OCI-M1 (cell line): Measurements from ENCODE around the gene COL15A1.
"Not testable (repeated sequence)": the region's sequence is repeated elsewhere in the genome, so short reads cannot be mapped to it uniquely, and the experiment has no call there.

Source experiments
- DNase-seq: peaks from one replicate; lab custom pipeline; 2025; lab: John Stamatoyannopoulos, UW

The COL15A1 gene

GRCh38 chr9:99079542-99079941 lies 135.8 kb downstream of the COL15A1 start:
- DNase-seq: no peak

DNA sequence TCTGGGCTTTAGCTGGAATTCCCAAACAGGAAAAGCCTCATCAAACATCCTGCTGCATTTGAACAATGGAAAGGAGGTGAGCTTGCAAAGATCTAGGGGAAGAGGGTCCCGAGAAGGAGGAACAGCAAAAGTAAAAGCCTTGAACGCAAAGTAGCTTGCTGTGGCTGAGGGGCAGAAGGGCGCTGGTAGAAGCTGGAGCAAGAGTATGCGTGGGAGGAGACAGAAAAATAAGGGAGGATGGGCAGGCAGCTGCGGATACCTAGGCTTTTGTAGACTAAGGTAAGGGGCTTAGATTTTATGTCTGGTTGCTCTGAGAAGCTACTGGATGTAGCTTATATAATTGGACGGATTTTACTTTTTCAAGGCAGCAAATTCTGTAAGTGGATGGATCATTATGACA lies 139.3 kb downstream of the COL15A1 start:
- no peak for DNase-seq

- no peak for DNase-seq
Measured at GRCh38 chr9:99085949-99086948, 142.5 kb downstream of the COL15A1 start.

GRCh38 chr9:99087462-99087861 lies 143.8 kb downstream of the COL15A1 start:
- DNase-seq: no peak

GRCh38 chr9:99090336-99091130 lies 146.8 kb downstream of the COL15A1 start:
- no peak for DNase-seq

DNA sequence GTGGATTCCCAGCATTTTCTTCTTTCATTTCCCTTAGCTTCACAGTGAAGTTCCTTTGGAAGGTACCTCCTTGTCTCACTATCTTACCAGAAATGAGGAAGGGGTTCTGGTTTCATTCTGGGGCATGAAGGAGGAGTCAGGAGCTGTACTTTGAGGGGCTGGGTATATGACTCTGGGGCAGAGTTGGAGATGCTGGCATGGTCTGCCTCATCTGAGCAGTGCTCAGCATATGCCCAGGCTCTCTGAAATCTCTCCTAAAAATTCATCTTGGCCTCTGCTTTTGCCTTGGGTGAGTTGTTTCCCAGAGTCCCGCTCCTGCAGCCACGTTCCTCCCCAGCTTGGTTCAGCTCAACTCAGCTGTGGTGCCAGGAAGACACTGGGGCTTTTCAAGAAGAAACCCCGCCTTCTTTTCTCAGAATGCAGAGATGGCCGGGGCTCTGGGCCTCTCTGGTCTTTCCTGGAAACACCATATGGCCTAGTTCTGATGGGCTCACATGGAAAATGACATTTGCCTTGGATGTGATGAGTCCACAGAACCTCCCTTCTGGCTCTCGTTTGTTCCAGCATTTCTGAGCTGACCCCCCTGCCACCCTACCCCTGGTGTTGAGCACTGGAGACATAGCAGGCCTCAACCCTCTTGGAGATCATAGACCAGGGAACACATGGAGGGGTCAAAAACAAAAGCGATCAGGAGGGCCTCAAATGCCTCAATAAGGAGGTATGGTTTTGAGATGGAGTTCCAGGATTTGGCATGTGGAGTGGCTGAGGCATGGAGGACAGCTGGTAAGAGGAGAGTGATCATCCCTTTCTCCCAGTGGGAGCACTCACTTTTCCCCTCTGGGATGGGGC lies 149.2 kb downstream of the COL15A1 start:
- peak; percentile 84 for DNase-seq

- peak; percentile 52 for DNase-seq
Measured at GRCh38 chr9:99093492-99093791, 149.7 kb downstream of the COL15A1 start.

DNA sequence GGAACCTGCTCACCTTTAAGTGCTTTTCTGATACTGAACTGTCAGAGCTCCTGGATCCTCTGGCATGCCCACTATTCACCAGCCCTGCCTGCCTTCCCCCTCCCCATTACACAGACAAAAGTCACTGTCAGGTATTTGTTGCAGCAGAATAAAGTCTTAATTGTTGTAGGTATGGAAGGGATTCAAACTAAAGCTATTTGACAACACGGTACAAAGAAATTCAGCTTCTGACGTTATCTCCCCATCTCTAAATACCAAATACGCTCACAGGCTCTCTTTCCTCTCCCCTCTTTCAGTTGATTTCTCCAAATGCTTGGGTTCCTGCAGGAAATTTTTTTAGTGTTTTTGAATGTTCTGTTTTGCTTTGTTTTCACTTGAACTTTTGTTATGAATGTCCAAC lies 151.9 kb downstream of the COL15A1 start:
- DNase-seq: no peak

- DNase-seq: no peak
Measured at GRCh38 chr9:99096409-99096808, 152.7 kb downstream of the COL15A1 start.

- DNase-seq: not testable (repeated sequence)
Measured at GRCh38 chr9:99099806-99100585, 156.3 kb downstream of the COL15A1 start.

DNA sequence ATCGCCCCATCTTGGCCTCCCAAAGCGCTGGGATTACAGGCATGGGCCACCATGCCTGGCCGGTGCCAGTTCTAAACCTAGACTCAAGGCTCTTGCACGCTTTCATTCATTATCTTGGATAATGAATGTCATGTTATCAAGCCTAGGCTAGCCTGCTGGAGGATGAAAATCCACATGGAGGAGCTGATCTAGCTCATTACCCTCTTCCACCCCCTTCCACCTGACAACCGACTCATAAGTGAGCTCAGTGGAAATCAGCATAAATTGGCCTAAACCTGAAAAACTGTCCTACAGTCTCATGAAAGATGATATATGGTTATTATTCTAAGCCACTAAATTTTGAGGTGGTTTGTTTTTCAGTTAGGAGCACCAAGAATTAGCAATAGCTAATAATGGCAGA lies 157.6 kb downstream of the COL15A1 start:
- DNase-seq: no peak

- DNase-seq: no peak
Measured at GRCh38 chr9:99101812-99102211, 158.1 kb downstream of the COL15A1 start.

- DNase-seq: no peak
Measured at GRCh38 chr9:99103054-99103895, 159.6 kb downstream of the COL15A1 start.

DNA sequence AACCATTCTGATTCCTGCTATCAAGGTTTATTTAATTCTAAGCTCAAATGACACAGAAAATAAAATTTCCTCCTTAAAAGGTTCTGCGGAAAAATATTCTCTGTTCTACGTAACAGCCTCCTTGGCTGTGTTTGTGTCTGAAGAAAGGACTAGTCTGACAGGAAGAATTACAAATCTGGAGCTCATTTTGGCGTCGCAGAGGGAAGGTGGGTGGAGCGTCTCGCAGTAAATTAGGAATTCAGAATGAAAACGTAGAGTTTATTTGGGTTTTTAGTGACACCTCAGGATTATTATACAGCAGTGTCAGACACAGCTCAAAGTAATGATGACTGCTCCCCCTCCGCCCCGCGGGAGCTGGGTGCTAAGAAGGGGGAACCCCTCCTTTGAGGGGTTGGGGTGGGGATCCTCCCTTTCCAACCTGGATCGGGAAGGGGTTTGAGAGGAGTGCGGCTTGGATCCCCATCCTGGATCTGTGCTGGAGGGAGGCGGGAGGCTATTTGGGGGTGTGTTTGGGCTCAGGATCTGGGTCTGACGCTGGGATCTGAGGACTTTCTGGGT lies 160.3 kb downstream of the COL15A1 start:
- DNase-seq: no peak

GRCh38 chr9:99104459-99105151 lies 160.9 kb downstream of the COL15A1 start, which contains the start of gene TGFBR1:
Gene TGFBR1, plus strand, starts transcription at chr9:99105113. Its CDS starts 93 bp downstream, at chr9:99105206.
- peak; percentile 96 for DNase-seq

DNA sequence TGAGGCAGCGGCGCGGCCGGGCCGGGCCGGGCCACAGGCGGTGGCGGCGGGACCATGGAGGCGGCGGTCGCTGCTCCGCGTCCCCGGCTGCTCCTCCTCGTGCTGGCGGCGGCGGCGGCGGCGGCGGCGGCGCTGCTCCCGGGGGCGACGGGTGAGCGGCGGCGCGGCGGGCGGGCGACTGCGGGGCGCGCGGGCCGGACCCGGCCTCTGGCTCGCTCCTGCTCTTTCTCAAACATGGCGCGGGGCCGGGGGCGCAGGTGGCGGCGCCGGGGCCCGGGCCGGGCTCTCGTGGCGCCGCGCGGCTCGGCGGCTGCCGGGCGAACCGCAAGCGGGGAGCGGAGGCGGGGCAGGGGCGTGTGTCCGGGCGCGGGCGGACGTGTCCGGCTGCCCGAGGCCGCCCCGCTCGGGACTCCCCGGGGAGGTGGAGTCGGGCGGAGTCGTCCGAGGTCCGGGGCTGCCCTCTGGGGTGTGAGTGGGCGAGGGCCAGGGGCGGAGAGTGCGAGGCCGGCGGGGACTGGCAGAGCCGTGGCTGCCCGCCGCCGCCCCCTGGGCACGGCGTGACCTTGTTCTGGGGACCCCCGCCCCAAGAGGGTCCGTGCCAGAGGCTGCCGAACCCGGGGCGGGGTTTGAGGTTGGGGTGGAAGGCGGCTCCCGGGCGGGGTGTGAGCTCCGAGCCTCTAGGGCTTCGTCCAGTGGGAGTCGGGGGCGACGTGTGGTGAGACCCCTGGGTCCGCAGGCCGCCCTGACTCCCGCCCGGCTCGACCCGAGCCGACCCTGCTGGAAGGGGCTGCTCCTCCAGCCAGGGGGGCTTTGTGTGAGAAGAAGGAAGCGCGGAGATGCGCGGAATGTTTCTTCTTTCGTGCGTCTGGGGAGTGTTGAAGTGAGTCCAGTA lies 161.7 kb downstream of the COL15A1 start:
- peak; percentile 58 for DNase-seq

- DNase-seq: no peak
Measured at GRCh38 chr9:99106044-99106375, 162.3 kb downstream of the COL15A1 start.

DNA sequence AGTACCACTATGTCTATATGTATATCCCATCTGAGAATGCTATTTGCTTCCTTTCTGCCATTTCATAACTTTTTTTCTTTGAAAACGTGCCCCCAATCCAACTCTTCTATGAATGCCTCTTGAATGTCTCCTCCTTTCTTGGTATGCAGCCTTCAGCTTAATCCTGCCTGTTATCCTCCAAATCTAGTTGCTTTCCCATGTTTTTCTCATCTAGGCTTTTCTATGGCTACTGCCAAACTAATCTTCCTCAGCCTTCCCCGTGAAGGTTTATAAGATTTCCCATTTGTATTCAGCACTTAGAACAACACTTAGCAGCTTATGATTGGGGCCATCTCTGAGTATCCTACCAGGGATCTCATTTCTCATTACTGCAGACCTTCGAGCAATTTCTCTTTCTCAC lies 163.7 kb downstream of the COL15A1 start:
- DNase-seq: no peak
